B cell (primary cell): Measurements from ENCODE around the gene DDX27.

ENCODE experiments used
- CTCF ChIP-seq: fragments of 200-600 bp; IDR thresholded peaks from one replicate; pipeline ENCODE4 v1.8.0; 2022; ENCODE audit warnings: antibody characterized with exemption, mild to moderate bottlenecking
- EZH2 ChIP-seq: IDR thresholded peaks from 2 replicates; pipeline ENCODE4 v1.6.1; 2012; ENCODE audit warnings: borderline replicate concordance, low read depth, mild to moderate bottlenecking, moderate library complexity, low read length; ENCODE audit not compliant: insufficient read depth, poor library complexity, severe bottlenecking

- TF ChIP-seq CTCF (no peak), EZH2 (no peak)
Measured at GRCh38 chr20:49287555-49288249, 68.5 kb downstream of the DDX27 start.
